Aorta (tissue), 5 donors: ENCODE measurements around the gene PEX16. TPM values are rescaled to one million over a fixed set of nuclear protein-coding genes. Genes with fewer than 3 reads are reported as not detected.

Experiments used
- ATAC-seq: fragments of 200-7000 bp; cut with Tn5 transposase; one replicate; pipeline ENCODE4 v1.9.1; 2022; ENCODE audit warnings: moderate library complexity; ENCODE audit not compliant: low FRiP score
- DNase-seq, 2 donors: peaks; one replicate each; pipeline ENCODE4 v3.0.0-alpha.2; 2020
- H3K27ac ChIP-seq, 2 donors: one replicate each; pipeline ENCODE4 v1.5.1; 2013; ENCODE audit warnings: low read length in 2 of 2, mild to moderate bottlenecking in 2 of 2, moderate library complexity in 2 of 2, control low read depth in 1 of 2, inconsistent platforms in 1 of 2, low read depth in 1 of 2
- H3K27me3 ChIP-seq, 2 donors: one replicate each; pipeline ENCODE4 v1.6.1; 2013; ENCODE audit warnings: control low read depth in 1 of 2, low read length in 1 of 2, mild to moderate bottlenecking in 1 of 2, moderate library complexity in 1 of 2; ENCODE audit not compliant: insufficient read depth in 2 of 2, control insufficient read depth in 1 of 2
- H3K36me3 ChIP-seq, 2 donors: one replicate each; pipeline ENCODE4 v1.6.1; 2013; ENCODE audit warnings: control low read depth in 1 of 2, low read length in 1 of 2, mild to moderate bottlenecking in 1 of 2; ENCODE audit not compliant: insufficient read depth in 2 of 2, control insufficient read depth in 1 of 2
- H3K4me1 ChIP-seq, 2 donors: one replicate each; pipeline ENCODE4 v1.6.1; 2013; ENCODE audit warnings: low read length in 2 of 2, control low read depth in 1 of 2, mild to moderate bottlenecking in 1 of 2, moderate library complexity in 1 of 2; ENCODE audit not compliant: insufficient read depth in 2 of 2, control insufficient read depth in 1 of 2
- H3K4me3 ChIP-seq, 2 donors: one replicate each; pipeline ENCODE4 v1.5.1; 2013; ENCODE audit warnings: low read length in 2 of 2, control low read depth in 1 of 2, mild to moderate bottlenecking in 1 of 2
- H3K9me3 ChIP-seq: one replicate; pipeline ENCODE4 v1.6.1; 2013; ENCODE audit warnings: mild to moderate bottlenecking, low read length; ENCODE audit not compliant: control insufficient read depth
- WGBS, 2 donors: extraction: QIAGEN DNeasy Blood & Tissue Kit; methylation state at CpG; one replicate each; pipeline ENCODE4 v1.1.7; 2013; 5-methylcytosine and 5-hydroxymethylcytosine counted together
- intact Hi-C, 2 donors: fragments of 100-400 bp; cut with DNase I; formaldehyde crosslinking; loops; one replicate each; pipeline versions ENCODE4 v1.14.2 to v1.15.0; 2022
- polyA plus RNA-seq, 2 donors: library from polyadenylated mRNA; stranded (reverse); fragments of 200-250 nt; gene quantifications; one replicate each; pipeline ENCODE4 v1.2.3, GENCODE V29; 2013
- total RNA-seq, 2 donors: library from RNA; stranded (reverse); fragmentation: NEBNext Ultra II Directional; extraction: Animal tissue kit (Norgen Biotek cat#: 25700); gene quantifications; one replicate each; pipeline ENCODE4 v1.2.1, GENCODE V29; 2021
- donor health status: healthy with polysubstance abuse.
- donor health status: Bipolar disorder and iron deficiency.
- donor health status: DM: no; HTN: no; CAD: no.
- donor health status: DM: no; HTN: no; CAD: no.
- donor health status: DM: yes; HTN: yes; CAD: no.

The PEX16 gene
- total and polyA plus RNA-seq, 4 donors, result 17.3 to 49.7 (median 24.1) TPM

GRCh38 chr11:45933846-45934579 lies 16.3 kb upstream of the PEX16 start:
- DNase-seq (peak in 1 of 2 donors; percentile 54), ATAC-seq (no peak)
- Histone ChIP-seq H3K36me3 (peaks cover 3 to 10% of the 10 kb centered on the region in 2 donors), H3K4me3 (no peak overlapping the region), H3K27me3 (no peaks in the 10 kb centered on the region), H3K4me1 (no peaks in the 10 kb centered on the region), H3K27ac (no peak overlapping the region), H3K9me3 (no peaks in the 10 kb centered on the region)
- 68 to 73% methylated on average over 21 of the region's 21 CpGs for WGBS, 2 donors
- intact Hi-C loops, result no loop called here

- H3K4me3 ChIP-seq, result no peak overlapping the region
- ATAC-seq (no peak), DNase-seq (peak in 1 of 2 donors; percentile 67)
- H3K36me3 ChIP-seq, result peaks cover 3 to 10% of the 10 kb centered on the region in 2 donors
- no peaks in the 10 kb centered on the region for H3K4me1 ChIP-seq
- 51 to 54% methylated on average over 15 of the region's 15 CpGs for WGBS, 2 donors
- intact Hi-C loops, result no loop called here
- no peak overlapping the region for H3K27ac ChIP-seq
- no peaks in the 10 kb centered on the region for H3K9me3 ChIP-seq
- H3K27me3 ChIP-seq, result no peaks in the 10 kb centered on the region
These were observed 15.6 kb upstream of the PEX16 start for GRCh38 chr11:45933131-45933831.

- Histone ChIP-seq H3K4me3 (no peak overlapping the region), H3K36me3 (peaks cover 3 to 8% of the 10 kb centered on the region in 2 donors), H3K27ac (no peak overlapping the region), H3K4me1 (no peaks in the 10 kb centered on the region), H3K9me3 (no peaks in the 10 kb centered on the region), H3K27me3 (no peaks in the 10 kb centered on the region)
- intact Hi-C loops, result no loop called here
- DNase-seq, result peak in 1 of 2 donors; percentile 46
- WGBS, 2 donors, result 92 to 93% methylated on average over 8 of the region's 8 CpGs
- ATAC-seq, result no peak
These were observed 14.5 kb upstream of the PEX16 start for GRCh38 chr11:45932217-45932616.

- Histone ChIP-seq H3K4me1 (no peaks in the 10 kb centered on the region), H3K27me3 (no peaks in the 10 kb centered on the region), H3K9me3 (no peaks in the 10 kb centered on the region), H3K4me3 (no peak overlapping the region), H3K36me3 (peaks cover 3 to 8% of the 10 kb centered on the region in 2 donors), H3K27ac (no peak overlapping the region)
- intact Hi-C loops, result no loop called here
- ATAC-seq (no peak), DNase-seq (peak in 1 of 2 donors; percentile 50)
- 92 to 93% methylated on average over 10 of the region's 10 CpGs for whole genome bisulfite sequencing, 2 donors
These were observed 14.1 kb upstream of the PEX16 start for GRCh38 chr11:45931739-45932138.

GRCh38 chr11:45930951-45931570 lies 13.4 kb upstream of the PEX16 start:
- 89 to 93% methylated on average over 8 of the region's 8 CpGs for WGBS, 2 donors
- no peaks in the 10 kb centered on the region for H3K27me3 ChIP-seq
- H3K4me1 ChIP-seq, result no peaks in the 10 kb centered on the region
- no peaks in the 10 kb centered on the region for H3K9me3 ChIP-seq
- ATAC-seq (no peak), DNase-seq (no peak)
- H3K4me3 ChIP-seq, result no peak overlapping the region
- intact Hi-C loops, result no loop called here
- no peak overlapping the region for H3K27ac ChIP-seq
- H3K36me3 ChIP-seq, result peaks cover 3 to 8% of the 10 kb centered on the region in 2 donors

- Histone ChIP-seq H3K4me3 (no peak overlapping the region), H3K9me3 (no peaks in the 10 kb centered on the region), H3K36me3 (peaks cover 3 to 5% of the 10 kb centered on the region in 2 donors), H3K27ac (no peak overlapping the region), H3K27me3 (no peaks in the 10 kb centered on the region), H3K4me1 (no peaks in the 10 kb centered on the region)
- ATAC-seq (no peak), DNase-seq (peak in 1 of 2 donors; percentile 72)
- 82 to 88% methylated on average over 14 of the region's 14 CpGs for WGBS, 2 donors
- intact Hi-C loops, result no loop called here
These were observed 12.5 kb upstream of the PEX16 start for GRCh38 chr11:45930031-45930794.

- Histone ChIP-seq H3K4me3 (no peak overlapping the region), H3K27ac (no peak overlapping the region), H3K4me1 (no peaks in the 10 kb centered on the region), H3K9me3 (no peaks in the 10 kb centered on the region), H3K27me3 (no peaks in the 10 kb centered on the region), H3K36me3 (peaks cover 0 to 1% of the 10 kb centered on the region in 2 donors)
- WGBS, 2 donors, result 82 to 85% methylated on average over 10 of the region's 10 CpGs
- intact Hi-C loops, result no loop called here
- ATAC-seq (no peak), DNase-seq (peak in 1 of 2 donors; percentile 59)
These were observed 11.9 kb upstream of the PEX16 start for GRCh38 chr11:45929486-45930030.

- WGBS, 2 donors, result 76 to 83% methylated on average over 13 of the region's 13 CpGs
- Histone ChIP-seq H3K9me3 (no peaks in the 10 kb centered on the region), H3K4me3 (no peak overlapping the region), H3K27ac (no peak overlapping the region), H3K27me3 (no peaks in the 10 kb centered on the region), H3K36me3 (no peaks in the 10 kb centered on the region), H3K4me1 (no peaks in the 10 kb centered on the region)
- DNase-seq (peak in 1 of 2 donors; percentile 69), ATAC-seq (no peak)
- intact Hi-C loops, result no loop called here
These were observed 11.0 kb upstream of the PEX16 start for GRCh38 chr11:45928535-45929215.
